ENCODE data around the gene CYP4F8. TPM values are rescaled to one million over a fixed set of nuclear protein-coding genes. Genes with fewer than 3 reads are reported as not detected.

The CYP4F8 gene
- not detected in 5 replicates for total RNA-seq (2022; extraction: Qiagen RNA extraction; ENCODE audit: low read depth)

GRCh38 chr19:15614507-15615379 lies at the start of gene CYP4F8:
Gene CYP4F8, plus strand, starts transcription at chr19:15615218. Its CDS starts 399 bp downstream, at chr19:15615617.

GRCh38 chr19:15640294-15640903 lies 25.4 kb downstream of the CYP4F8 start, which contains the start of gene CYP4F3:
Gene CYP4F3, plus strand, starts transcription at chr19:15640897. Its CDS starts 519 bp downstream, at chr19:15641416.

GRCh38 chr19:15672580-15673175 lies 57.7 kb downstream of the CYP4F8 start, which contains the start of gene CYP4F12:
Gene CYP4F12, plus strand, starts transcription at chr19:15673087. Its CDS starts 443 bp downstream, at chr19:15673530.

Other genes starting within 250 kb of the CYP4F8 start
- 15.3 to 19.8 TPM (median 18.0 TPM) in 5 replicates for gene AKAP8, start 235.4 kb upstream of the CYP4F8 start, total RNA-seq (2022; extraction: Qiagen RNA extraction; ENCODE audit: low read depth)
- 35.2 to 43.3 TPM (median 37.1 TPM) in 5 replicates for gene AKAP8L, start 196.2 kb upstream of the CYP4F8 start, total RNA-seq (2022; extraction: Qiagen RNA extraction; ENCODE audit: low read depth)
- 11.8 to 23.9 TPM (median 22.8 TPM) in 5 replicates for gene WIZ, start 165.3 kb upstream of the CYP4F8 start, total RNA-seq (2022; extraction: Qiagen RNA extraction; ENCODE audit: low read depth)
- gene RASAL3, start 150.7 kb upstream of the CYP4F8 start, total RNA-seq (2022; extraction: Qiagen RNA extraction; ENCODE audit: low read depth): not detected in 5 replicates
- gene PGLYRP2, start 135.7 kb upstream of the CYP4F8 start, total RNA-seq (2022; extraction: Qiagen RNA extraction; ENCODE audit: low read depth): not detected in 5 replicates
- gene CYP4F22, start 106.7 kb upstream of the CYP4F8 start, total RNA-seq (2022; extraction: Qiagen RNA extraction; ENCODE audit: low read depth): 0.09 to 0.21 TPM (median 0.13 TPM) in 4 of 5 replicates, not detected in the other
- 2.2 to 3.4 TPM (median 3.0 TPM) in 5 replicates for gene CYP4F3, start 25.7 kb downstream of the CYP4F8 start, total RNA-seq (2022; extraction: Qiagen RNA extraction; ENCODE audit: low read depth)
- 1.8 to 2.7 TPM (median 2.1 TPM) in 5 replicates for gene CYP4F12, start 57.9 kb downstream of the CYP4F8 start, total RNA-seq (2022; extraction: Qiagen RNA extraction; ENCODE audit: low read depth)
- not detected in 5 replicates for gene OR10H2, start 112.8 kb downstream of the CYP4F8 start, total RNA-seq (2022; extraction: Qiagen RNA extraction; ENCODE audit: low read depth)
- not detected in 5 replicates for gene OR10H3, start 122.8 kb downstream of the CYP4F8 start, total RNA-seq (2022; extraction: Qiagen RNA extraction; ENCODE audit: low read depth)
- not detected in 5 replicates for gene OR10H5, start 172.4 kb downstream of the CYP4F8 start, total RNA-seq (2022; extraction: Qiagen RNA extraction; ENCODE audit: low read depth)
- not detected in 5 replicates for gene OR10H1, start 200.4 kb downstream of the CYP4F8 start, total RNA-seq (2022; extraction: Qiagen RNA extraction; ENCODE audit: low read depth)

All from A549 treated with ZK216348 at 1 μM for 4 hours (cell line).